CMK (cell line): ENCODE data around the gene POLR3GL.

Experiments
- DNase-seq: peaks from one replicate; pipeline ENCODE4 v3.0.0-alpha.2; 2010; ENCODE audit warnings: low read depth

Gene POLR3GL

GRCh38 chr1:145992958-145993617 lies 28.6 kb downstream of the POLR3GL start:
- no peak for DNase-seq

GRCh38 chr1:145993618-145994390 lies 29.3 kb downstream of the POLR3GL start:
- DNase-seq = peak; percentile 55

DNA sequence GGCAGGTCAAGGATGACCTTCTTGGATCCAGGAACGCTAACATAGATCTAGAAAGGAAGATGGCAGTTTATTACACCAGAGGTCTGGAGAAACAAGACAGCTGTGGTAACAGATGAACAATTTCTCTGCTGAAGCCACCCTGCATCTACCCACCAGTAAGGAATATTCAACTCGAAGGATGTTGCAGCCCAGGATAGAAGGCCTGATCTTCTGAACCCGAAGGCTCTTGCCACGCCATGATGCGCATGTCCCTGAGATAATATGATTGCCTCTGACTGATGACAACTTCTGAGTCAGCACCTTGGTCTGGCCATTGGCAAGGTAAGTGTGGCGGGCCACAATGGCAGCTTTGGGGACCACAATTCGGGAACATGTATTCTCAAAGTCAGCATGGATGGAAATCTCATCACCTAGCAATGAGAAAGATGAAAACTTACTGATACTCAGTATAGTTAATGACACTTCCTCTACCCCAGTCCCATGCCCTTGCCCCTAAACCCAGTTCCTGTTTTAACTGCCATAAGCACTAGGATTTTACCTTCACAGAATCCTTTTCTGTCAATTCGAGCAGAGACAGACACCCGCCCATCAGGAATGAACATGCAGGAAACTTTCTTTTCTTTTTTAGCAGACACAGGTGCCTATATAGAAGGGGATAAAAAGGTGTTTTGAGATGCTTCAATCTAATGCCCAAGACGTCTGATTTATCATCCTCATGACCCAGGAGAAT lies 30.1 kb downstream of the POLR3GL start:
- DNase-seq = peak; percentile 61

DNA sequence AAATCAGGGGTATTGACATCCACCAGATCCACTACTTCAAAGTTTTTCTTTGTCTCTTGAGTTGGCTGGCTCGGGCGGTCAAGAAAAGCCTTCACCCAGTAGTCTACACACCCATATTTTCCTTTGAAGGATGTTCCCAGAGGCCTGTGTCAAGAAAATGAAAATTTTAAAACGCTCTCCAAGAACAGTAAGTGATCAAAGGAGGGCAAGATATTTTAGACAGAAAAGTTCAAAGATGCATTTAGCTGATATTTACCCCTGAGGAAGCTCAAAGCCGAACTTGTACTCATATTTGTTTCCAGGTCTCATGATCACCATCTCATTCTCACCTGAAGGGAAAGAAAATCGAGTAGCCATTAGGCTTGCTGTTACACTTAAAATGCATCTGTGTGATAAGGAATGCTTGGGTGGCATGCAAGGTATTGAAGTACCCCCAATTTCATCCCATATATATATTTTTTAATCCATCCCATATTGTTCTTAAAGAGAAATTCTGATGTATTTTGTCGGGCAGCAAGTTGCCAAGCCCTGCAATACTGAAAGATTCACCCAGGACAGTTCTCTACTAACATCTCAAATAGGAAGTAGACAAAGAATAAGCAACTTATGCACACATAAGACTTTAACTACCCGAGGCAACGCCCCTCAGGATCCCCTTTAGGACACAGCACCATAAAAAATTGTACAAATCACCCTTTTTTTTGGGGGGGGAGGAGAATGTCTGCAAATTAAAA lies 30.8 kb downstream of the POLR3GL start:
- DNase-seq = peak; percentile 66

GRCh38 chr1:145995964-145996432 lies 31.5 kb downstream of the POLR3GL start:
- no peak for DNase-seq

DNA sequence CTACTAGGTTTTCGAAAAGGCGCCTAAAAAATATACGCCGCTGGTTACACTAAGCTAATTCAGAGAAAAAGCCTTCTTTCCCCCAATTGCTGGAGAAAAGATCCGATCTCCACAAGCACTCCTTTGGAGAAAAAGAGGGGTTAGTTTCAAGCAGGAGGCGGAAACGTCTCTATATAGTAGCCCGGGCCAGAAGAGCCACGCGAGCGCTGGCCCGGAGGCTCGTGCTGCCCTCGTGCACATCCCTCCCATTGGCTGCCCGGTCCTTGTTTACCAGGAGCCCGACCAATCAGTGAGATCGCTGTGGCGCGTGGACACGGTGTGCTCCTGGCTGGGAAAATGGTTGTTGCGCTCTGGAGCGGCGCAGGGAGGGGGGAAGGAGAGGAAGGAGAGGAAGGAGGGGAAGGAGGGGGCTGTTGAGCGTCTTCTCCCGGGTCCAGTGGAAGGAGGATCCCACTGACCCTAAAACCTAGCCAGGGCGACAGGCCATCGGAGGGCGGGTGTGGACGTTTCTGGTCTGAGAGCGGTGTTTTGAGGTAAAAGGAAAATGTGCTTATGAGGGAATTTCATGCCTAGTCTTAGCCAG lies 32.0 kb downstream of the POLR3GL start, which contains the start of gene TXNIP:
TXNIP (minus strand) TSS at position 147 of the 583 bp plus-strand sequence. CDS start 313 bp downstream, outside the sequence.
- DNase-seq = peak; percentile 98

DNA sequence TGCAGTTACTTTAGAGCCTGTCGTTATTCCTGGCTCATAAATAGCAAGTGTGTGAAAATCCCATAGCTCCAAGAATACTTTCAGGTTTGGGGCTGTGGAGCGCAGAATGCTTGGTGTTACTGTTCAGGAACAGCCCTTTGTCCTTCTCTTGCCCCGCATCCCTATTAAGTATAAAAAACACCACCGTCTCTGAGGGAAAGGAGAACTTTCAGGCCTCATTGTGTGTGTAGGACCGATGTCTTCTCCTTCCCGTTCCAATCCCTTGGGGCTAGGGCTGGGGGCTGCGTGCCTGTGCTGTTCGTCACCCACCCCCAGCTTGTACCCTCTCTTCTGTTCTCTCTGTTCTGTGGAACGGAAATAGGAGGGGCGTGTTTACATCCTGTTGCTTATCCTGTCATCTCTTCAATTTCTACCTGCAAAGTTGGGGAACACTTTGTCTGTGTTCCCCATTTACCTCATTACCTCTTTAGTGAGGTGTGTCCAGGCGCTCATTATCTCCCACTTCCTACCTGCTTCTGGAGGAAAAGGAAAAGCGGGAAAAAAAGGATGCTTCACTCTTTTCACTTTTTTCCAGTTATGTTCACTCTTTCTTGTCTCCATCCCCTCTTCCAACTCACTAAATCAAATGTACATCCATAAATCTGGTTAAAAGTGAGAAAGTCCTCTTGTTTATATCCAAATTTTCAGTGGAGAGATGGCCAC lies 32.7 kb downstream of the POLR3GL start:
- DNase-seq = no peak

DNA sequence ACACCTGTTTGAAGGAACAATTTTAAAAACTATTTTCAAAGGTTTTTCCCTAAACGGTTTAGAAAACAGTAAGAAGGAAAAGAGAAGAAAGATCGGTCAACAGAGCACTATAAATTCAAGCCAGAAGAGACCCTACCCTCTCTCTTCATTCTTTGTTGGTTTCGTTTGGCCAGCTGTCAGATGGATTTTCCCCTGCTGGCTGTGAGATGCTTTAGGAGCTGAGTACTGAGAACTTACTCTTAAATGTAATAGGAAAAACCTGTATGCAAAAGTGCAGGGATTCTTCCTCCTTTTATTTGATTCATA lies 33.2 kb downstream of the POLR3GL start:
- no peak for DNase-seq

DNA sequence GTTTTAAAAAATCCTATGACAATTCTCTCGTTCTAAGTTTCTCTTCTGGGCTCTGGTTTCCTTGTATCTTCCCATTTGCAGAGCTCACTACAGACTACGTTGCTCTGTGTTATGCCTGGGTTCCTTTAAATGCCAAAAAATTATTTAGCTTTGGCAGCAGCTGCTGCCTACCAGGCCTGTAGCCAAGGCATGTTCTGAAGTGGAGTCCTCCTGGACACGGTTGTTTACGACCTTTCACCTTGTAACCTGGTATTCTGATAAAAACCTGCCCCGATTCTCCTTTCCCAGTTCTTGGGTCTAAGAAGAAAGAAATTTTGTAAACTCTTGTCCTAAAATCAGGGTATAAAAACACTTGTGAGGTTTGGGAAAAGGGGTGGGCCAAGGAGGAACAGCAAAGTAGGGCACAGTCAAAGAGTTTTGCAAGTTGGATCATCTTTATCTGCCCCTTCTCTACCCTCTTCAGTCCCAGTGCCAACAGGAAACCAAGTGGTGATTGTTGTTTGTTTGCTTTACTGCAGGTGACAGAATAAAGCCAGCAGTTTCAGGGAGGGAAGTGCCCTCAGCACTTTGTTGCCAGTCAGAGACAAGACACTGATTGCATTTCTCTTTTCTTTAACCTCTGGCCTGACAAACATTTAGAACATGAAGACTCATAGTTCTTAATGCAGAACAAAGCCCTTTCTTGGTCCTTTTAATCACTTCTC lies 35.0 kb downstream of the POLR3GL start:
- no peak for DNase-seq

DNA sequence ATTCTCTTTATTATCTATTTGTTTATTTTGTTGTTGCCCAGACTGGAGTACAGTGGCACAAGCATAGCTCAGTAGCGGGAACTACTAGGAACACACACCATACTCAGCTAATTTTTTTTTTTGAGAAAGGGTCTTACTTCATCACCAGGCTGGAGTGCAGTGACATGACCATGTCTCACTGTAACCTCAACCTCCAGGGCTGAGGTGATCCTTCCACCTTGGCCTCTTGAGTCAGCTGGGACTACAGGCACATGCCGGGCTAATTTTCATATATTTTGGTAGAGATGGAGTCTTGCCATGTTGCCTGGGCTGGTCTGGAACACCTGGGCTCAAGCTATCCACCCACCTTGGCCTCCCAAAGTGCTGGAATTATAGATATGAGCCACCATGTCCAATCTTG lies 37.2 kb downstream of the POLR3GL start:
- no peak for DNase-seq

GRCh38 chr1:146007489-146008133 lies 43.1 kb downstream of the POLR3GL start:
- DNase-seq = no peak

- DNase-seq = no peak
Measured at GRCh38 chr1:146010126-146010738, 45.7 kb downstream of the POLR3GL start.

DNA sequence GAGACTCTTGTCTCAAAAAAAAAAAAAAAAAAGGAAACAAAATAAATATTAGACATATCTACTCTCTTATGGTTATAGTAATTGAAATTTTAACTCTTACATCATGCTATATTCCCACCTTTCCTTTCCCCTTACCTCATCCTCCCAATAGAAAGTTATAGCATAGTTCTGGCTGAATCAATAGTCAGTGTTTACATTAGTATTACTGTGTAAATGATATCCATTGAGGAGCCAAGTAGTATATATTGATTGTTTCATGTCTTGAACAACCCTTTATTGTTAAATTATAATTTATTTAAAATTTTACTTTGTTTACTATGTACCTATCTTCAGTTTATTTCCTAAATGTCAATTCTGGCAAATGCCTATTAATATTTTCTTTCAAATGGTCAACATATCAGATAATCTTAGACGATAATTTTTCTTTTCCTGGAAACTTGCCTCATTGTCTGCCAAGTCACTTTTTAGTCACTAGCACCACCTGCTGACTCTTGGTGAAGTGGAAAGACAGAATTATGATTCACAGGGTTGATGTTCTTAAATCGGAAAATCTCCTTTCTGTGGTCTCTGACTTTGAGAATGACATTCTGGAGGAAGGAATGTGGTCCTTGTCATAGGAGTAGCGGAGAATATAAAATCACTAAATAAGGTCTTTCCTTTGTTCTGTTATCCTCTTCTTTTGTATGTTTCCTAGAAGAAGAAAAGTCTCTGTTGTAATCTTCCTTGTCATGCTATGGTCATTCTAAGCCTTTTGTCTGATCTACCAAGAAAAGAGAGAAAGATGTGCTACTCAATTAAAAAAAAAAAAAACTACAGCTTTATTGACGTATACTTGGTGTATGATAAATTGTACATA lies 48.4 kb downstream of the POLR3GL start:
- no peak for DNase-seq

- DNase-seq = no peak
Measured at GRCh38 chr1:146013559-146013922, 49.1 kb downstream of the POLR3GL start.

DNA sequence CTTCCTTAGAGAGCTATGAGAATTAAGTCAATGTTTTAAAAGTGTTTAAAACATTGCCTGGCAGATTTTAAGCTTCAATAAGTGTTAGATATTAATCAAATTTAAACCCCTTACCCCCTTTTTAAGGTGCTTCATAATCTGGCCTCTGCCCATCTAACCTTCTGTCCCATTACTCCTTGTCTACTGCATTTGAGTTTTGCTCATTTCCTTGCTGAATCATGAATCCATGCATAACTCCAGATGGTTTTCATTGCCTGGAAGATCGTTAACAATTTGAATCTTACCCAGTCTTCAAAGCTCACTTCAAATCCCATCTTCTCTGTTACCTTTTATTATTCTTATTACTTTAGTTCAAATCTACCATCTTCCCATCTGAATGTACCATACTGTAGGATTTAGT lies 52.4 kb downstream of the POLR3GL start:
- no peak for DNase-seq

GRCh38 chr1:146019231-146020057 lies 55.0 kb downstream of the POLR3GL start:
- DNase-seq = no peak
